CD14-positive monocyte (primary cell): ENCODE data around the gene AKAP6. TPM values are rescaled to one million over a fixed set of nuclear protein-coding genes. Genes with fewer than 3 reads are reported as not detected.
A peak's percentile ranks its signal among the peaks of the same experiment; 100 is the strongest.

Source experiments
- DNase-seq, 3 donors: peaks; one replicate each; pipeline ENCODE4 v3.0.0-alpha.2; 2011 to 2022
- H2AFZ ChIP-seq: 2 replicates; pipeline ENCODE4 v1.6.0; 2012; ENCODE audit warnings: mild to moderate bottlenecking, low read depth, low read length, inconsistent platforms; ENCODE audit not compliant: insufficient read depth, poor library complexity, severe bottlenecking
- H3K27ac ChIP-seq, 2 donors: 1 replicate in 1 of 2; 2 replicates in 1 of 2; pipeline ENCODE4 v1.5.1; 2012 to 2013; ENCODE audit warnings: low read length in 2 of 2, control low read depth in 1 of 2, inconsistent platforms in 1 of 2, low read depth in 1 of 2, mild to moderate bottlenecking in 1 of 2
- H3K27me3 ChIP-seq, 2 donors: one replicate each; pipeline versions ENCODE4 v1.6.0 to v1.6.1; 2011 to 2013; ENCODE audit warnings: low read length in 2 of 2; ENCODE audit not compliant: control insufficient read depth in 2 of 2, insufficient read depth in 2 of 2
- H3K36me3 ChIP-seq, 2 donors: replicated peaks in 1 of 2; 1 replicate in 1 of 2; 2 replicates in 1 of 2; pipeline versions ENCODE4 v1.5.1 to v1.6.1; 2012 to 2013; ENCODE audit warnings: low read length in 2 of 2, control low read depth in 1 of 2, inconsistent platforms in 1 of 2, mild to moderate bottlenecking in 1 of 2; ENCODE audit not compliant: insufficient read depth in 2 of 2, control insufficient read depth in 1 of 2
- H3K4me1 ChIP-seq, 2 donors: 1 replicate in 1 of 2; 2 replicates in 1 of 2; pipeline versions ENCODE4 v1.5.1 to v1.6.1; 2012 to 2013; ENCODE audit warnings: low read length in 2 of 2, control low read depth in 1 of 2, inconsistent platforms in 1 of 2, mild to moderate bottlenecking in 1 of 2, moderate library complexity in 1 of 2; ENCODE audit not compliant: insufficient read depth in 2 of 2, control insufficient read depth in 1 of 2
- H3K4me2 ChIP-seq: replicated peaks from 2 replicates; pipeline ENCODE3; 2012; ENCODE audit warnings: low read length, moderate library complexity, mild to moderate bottlenecking; ENCODE audit not compliant: poor library complexity, severe bottlenecking; ENCODE audit errors: extremely low read depth
- H3K4me3 ChIP-seq, 3 experiments: fragments of 200-600 bp in 1 of 3; sonication (generic) in 1 of 3; replicated peaks in 1 of 3; 1 replicate in 2 of 3; 2 replicates in 1 of 3; pipeline ENCODE4 v1.5.1; 2011 to 2013; ENCODE audit warnings: low read length in 3 of 3, mild to moderate bottlenecking in 3 of 3, control low read depth in 2 of 3, low read depth in 2 of 3, inconsistent platforms in 1 of 3, moderate library complexity in 1 of 3
- H3K79me2 ChIP-seq: 2 replicates; pipeline ENCODE4 v1.6.0; 2012; ENCODE audit warnings: mild to moderate bottlenecking, control low read depth, inconsistent platforms, low read length, moderate library complexity; ENCODE audit not compliant: insufficient read depth
- H3K9ac ChIP-seq: 2 replicates; pipeline ENCODE4 v1.6.0; 2017; ENCODE audit warnings: low read length, mild to moderate bottlenecking; ENCODE audit not compliant: insufficient read depth, poor library complexity, severe bottlenecking
- H3K9me3 ChIP-seq, 2 donors: replicated peaks in 1 of 2; 1 replicate in 1 of 2; 2 replicates in 1 of 2; pipeline versions ENCODE4 v1.5.1 to v1.6.1; 2012 to 2013; ENCODE audit warnings: low read length in 2 of 2, control low read depth in 1 of 2; ENCODE audit not compliant: control insufficient read depth in 1 of 2, insufficient read depth in 1 of 2
- H4K20me1 ChIP-seq: 2 replicates; pipeline ENCODE4 v1.6.0; 2012; ENCODE audit warnings: mild to moderate bottlenecking, low read length, control low read depth, moderate library complexity; ENCODE audit not compliant: insufficient read depth
- H3K27ac Mint-ChIP-seq, 7 donors: one replicate each; pipeline ENCODE4 v1.8.0; 2020; ENCODE audit warnings: mild to moderate bottlenecking in 7 of 7, mixed read lengths in 7 of 7, moderate library complexity in 6 of 7, inconsistent platforms in 2 of 7
- H3K27me3 Mint-ChIP-seq, 3 donors: one replicate each; pipeline ENCODE4 v1.8.0; 2021 to 2022; ENCODE audit warnings: low read depth in 3 of 3, mild to moderate bottlenecking in 3 of 3, mixed read lengths in 3 of 3, moderate library complexity in 3 of 3, inconsistent platforms in 1 of 3
- H3K36me3 Mint-ChIP-seq, 2 donors: one replicate each; pipeline ENCODE4 v1.8.0; 2020; ENCODE audit warnings: mixed read lengths in 2 of 2, inconsistent platforms in 1 of 2, mild to moderate bottlenecking in 1 of 2
- H3K4me1 Mint-ChIP-seq: one replicate; pipeline ENCODE4 v1.8.0; 2020; ENCODE audit warnings: mild to moderate bottlenecking, mixed read lengths
- H3K4me3 Mint-ChIP-seq, 2 donors: one replicate each; pipeline ENCODE4 v1.8.0; 2020; ENCODE audit warnings: mild to moderate bottlenecking in 2 of 2, mixed read lengths in 2 of 2, moderate library complexity in 1 of 2
- H3K9me3 Mint-ChIP-seq, 7 donors: one replicate each; pipeline ENCODE4 v1.8.0; 2020 to 2022; ENCODE audit warnings: mixed read lengths in 7 of 7, mild to moderate bottlenecking in 6 of 7, moderate library complexity in 6 of 7, inconsistent platforms in 2 of 7
- CTCF ChIP-seq: fragments of 200-600 bp; IDR thresholded peaks from one replicate; pipeline ENCODE4 v1.8.0; 2022; ENCODE audit warnings: antibody characterized with exemption, mild to moderate bottlenecking
- WGBS: methylation state at CpG from one replicate; pipeline ENCODE4 v1.1.5; 2013; ENCODE audit warnings: missing lambda C conversion rate; ENCODE audit not compliant: insufficient coverage; 5-methylcytosine and 5-hydroxymethylcytosine counted together
- intact Hi-C, 2 donors: fragments of 100-400 bp; cut with micrococcal nuclease; formaldehyde crosslinking; loops; one replicate each; pipeline versions ENCODE4 v1.15.0 to v1.15.1; 2023
- polyA plus RNA-seq, 3 donors: library from polyadenylated mRNA; depleted of rRNA in 1 of 3; unstranded in 2 of 3; stranded (reverse) in 1 of 3; fragments of 300-500 nt in 2 of 3; fragments of >200 nt in 1 of 3; fragmentation: Illumina TruSeq in 2 of 3; gene quantifications; 1 replicate in 2 of 3; 2 replicates in 1 of 3; pipeline ENCODE4 v1.2.3, GENCODE V29; 2012 to 2021

Gene AKAP6
- polyA plus RNA-seq, 3 donors: not detected

GRCh38 chr14:32571551-32571950, 242.5 kb downstream of the AKAP6 start:
- no peak for DNase-seq
- no peak overlapping the region for H3K27ac Mint-ChIP-seq

GRCh38 chr14:32571995-32572866, 243.1 kb downstream of the AKAP6 start:
- Histone ChIP-seq H3K9me3 (no peaks in the 10 kb centered on the region), H2AFZ (no peak overlapping the region), H3K79me2 (no peaks in the 10 kb centered on the region), H4K20me1 (no peaks in the 10 kb centered on the region), H3K4me1 (no peaks in the 10 kb centered on the region), H3K27me3 (peaks cover 0 to 4% of the 10 kb centered on the region in 2 donors), H3K4me2 (no peak overlapping the region), H3K36me3 (no peaks in the 10 kb centered on the region), H3K4me3 (no peak overlapping the region), H3K27ac (no peak overlapping the region), H3K9ac (no peak overlapping the region)
- no peak overlapping the region for H3K4me3 Mint-ChIP-seq
- H3K36me3 Mint-ChIP-seq: no peaks in the 10 kb centered on the region
- no peak for TF ChIP-seq CTCF
- intact Hi-C loops: no loop called here
- peaks cover 3% of the 10 kb centered on the region for H3K4me1 Mint-ChIP-seq
- H3K27ac Mint-ChIP-seq: peak overlapping the region in 1 of 7 donors; percentile 31
- H3K27me3 Mint-ChIP-seq: peaks cover 3 to 8% (median 7%) of the 10 kb centered on the region in 3 donors
- H3K9me3 Mint-ChIP-seq: peaks cover 0 to 2% (median 0%) of the 10 kb centered on the region in 7 donors
- WGBS: 44% methylated on average over 2 of the region's 7 CpGs
- DNase-seq: no peak

More at GRCh38 chr14:32571551-32571950, 242.5 kb downstream of the AKAP6 start:
- no peaks in the 10 kb centered on the region for H3K9me3 ChIP-seq
- Mint-ChIP-seq H3K4me3 (no peak overlapping the region), H3K36me3 (no peaks in the 10 kb centered on the region), H3K27me3 (peaks cover 3 to 8% (median 7%) of the 10 kb centered on the region in 3 donors), H3K4me1 (peaks cover 3% of the 10 kb centered on the region), H3K9me3 (peaks cover 0 to 2% (median 0%) of the 10 kb centered on the region in 7 donors)
- no peak overlapping the region for H3K4me2 ChIP-seq
- TF ChIP-seq CTCF: no peak
- peaks cover 0 to 4% of the 10 kb centered on the region in 2 donors for H3K27me3 ChIP-seq
- H3K27ac ChIP-seq: no peak overlapping the region
- H3K4me3 ChIP-seq: no peak overlapping the region
- H3K4me1 ChIP-seq: no peaks in the 10 kb centered on the region
- H4K20me1 ChIP-seq: no peaks in the 10 kb centered on the region
- intact Hi-C loops: no loop called here
- H2AFZ ChIP-seq: no peak overlapping the region
- H3K79me2 ChIP-seq: no peaks in the 10 kb centered on the region
- WGBS: no CpG with 5 or more reads among the region's 2 CpGs
- no peak overlapping the region for H3K9ac ChIP-seq
- no peaks in the 10 kb centered on the region for H3K36me3 ChIP-seq
